ENCODE results near the gene CNTNAP2.

Gene CNTNAP2

DNA sequence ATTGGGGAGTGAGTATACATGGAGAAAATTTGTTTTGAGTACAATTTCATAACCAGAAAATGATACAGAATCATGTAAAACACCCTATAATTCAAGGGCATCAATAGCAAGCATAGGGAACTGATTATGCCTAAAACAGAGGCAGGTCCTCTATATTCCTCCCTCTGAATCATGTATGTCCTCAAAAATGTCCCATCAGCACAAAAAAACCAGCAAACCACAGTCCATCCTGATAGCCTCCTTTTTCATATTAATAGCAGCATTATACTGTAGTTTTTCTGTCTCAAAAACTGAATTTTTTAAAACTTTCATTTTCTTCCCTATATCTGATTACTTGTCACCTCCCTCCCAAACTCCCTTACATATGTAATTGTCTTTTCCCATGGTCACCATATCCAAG, 1057.3 kb downstream of the CNTNAP2 start:
- H3K4me1 Mint-ChIP-seq (ENCODE audit: low read depth), result no peaks in the 10 kb centered on the region
- H3K4me3 Mint-ChIP-seq, result no peak overlapping the region
- no peak overlapping the region for H3K27ac Mint-ChIP-seq
- no peaks in the 10 kb centered on the region for H3K36me3 Mint-ChIP-seq
- no peaks in the 10 kb centered on the region for H3K9me3 Mint-ChIP-seq (ENCODE audit: low read depth)
- H3K27me3 Mint-ChIP-seq, result no peaks in the 10 kb centered on the region

- Mint-ChIP-seq H3K9me3 (ENCODE audit: low read depth) (peaks cover 14% of the 10 kb centered on the region), H3K36me3 (no peaks in the 10 kb centered on the region), H3K27me3 (no peaks in the 10 kb centered on the region), H3K27ac (no peak overlapping the region), H3K4me3 (no peak overlapping the region), H3K4me1 (ENCODE audit: low read depth) (no peaks in the 10 kb centered on the region)
Measured at GRCh38 chr7:147182874-147183273, 1066.3 kb downstream of the CNTNAP2 start.

DNA sequence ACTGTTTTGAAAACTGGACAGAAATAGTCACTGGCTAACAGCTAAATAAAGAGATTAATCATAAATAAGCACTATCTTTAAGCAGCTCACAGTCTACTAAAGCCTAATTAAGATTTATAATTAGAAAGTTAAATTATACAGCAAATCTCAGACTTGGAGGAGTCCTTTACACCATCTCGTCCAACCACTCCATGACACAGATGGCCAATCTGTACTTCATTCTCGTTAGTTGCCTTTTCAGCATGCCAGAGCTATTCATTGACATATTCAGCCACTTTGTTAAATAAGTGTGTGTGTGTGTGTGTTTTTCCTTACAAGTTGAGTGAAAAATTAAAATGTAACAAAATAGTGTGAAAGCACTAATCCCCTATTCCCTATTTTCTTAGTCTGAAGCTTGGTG, 1066.7 kb downstream of the CNTNAP2 start:
- Mint-ChIP-seq H3K27ac (no peak overlapping the region), H3K27me3 (no peaks in the 10 kb centered on the region), H3K9me3 (ENCODE audit: low read depth) (peaks cover 14% of the 10 kb centered on the region), H3K36me3 (no peaks in the 10 kb centered on the region), H3K4me3 (no peak overlapping the region), H3K4me1 (ENCODE audit: low read depth) (no peaks in the 10 kb centered on the region)

GRCh38 chr7:147188467-147188866, 1071.9 kb downstream of the CNTNAP2 start:
- Mint-ChIP-seq H3K27me3 (no peaks in the 10 kb centered on the region), H3K27ac (no peak overlapping the region), H3K4me1 (ENCODE audit: low read depth) (no peaks in the 10 kb centered on the region), H3K36me3 (no peaks in the 10 kb centered on the region), H3K4me3 (no peak overlapping the region), H3K9me3 (ENCODE audit: low read depth) (peaks cover 14% of the 10 kb centered on the region)

GRCh38 chr7:147193476-147193875, 1076.9 kb downstream of the CNTNAP2 start:
- Mint-ChIP-seq H3K27ac (no peak overlapping the region), H3K9me3 (ENCODE audit: low read depth) (peaks cover 7% of the 10 kb centered on the region), H3K36me3 (no peaks in the 10 kb centered on the region), H3K27me3 (no peaks in the 10 kb centered on the region), H3K4me1 (ENCODE audit: low read depth) (no peaks in the 10 kb centered on the region), H3K4me3 (no peak overlapping the region)

- H3K27ac Mint-ChIP-seq, result no peak overlapping the region
- peaks cover 14% of the 10 kb centered on the region for H3K9me3 Mint-ChIP-seq (ENCODE audit: low read depth)
- H3K4me3 Mint-ChIP-seq, result no peak overlapping the region
- no peaks in the 10 kb centered on the region for H3K27me3 Mint-ChIP-seq
- H3K4me1 Mint-ChIP-seq (ENCODE audit: low read depth), result no peaks in the 10 kb centered on the region
- H3K36me3 Mint-ChIP-seq, result no peaks in the 10 kb centered on the region
Measured at GRCh38 chr7:147196481-147196880, 1079.9 kb downstream of the CNTNAP2 start.

GRCh38 chr7:147197006-147197405, 1080.4 kb downstream of the CNTNAP2 start:
- H3K4me1 Mint-ChIP-seq (ENCODE audit: low read depth), result no peaks in the 10 kb centered on the region
- H3K36me3 Mint-ChIP-seq, result no peaks in the 10 kb centered on the region
- no peak overlapping the region for H3K4me3 Mint-ChIP-seq
- peaks cover 14% of the 10 kb centered on the region for H3K9me3 Mint-ChIP-seq (ENCODE audit: low read depth)
- H3K27ac Mint-ChIP-seq, result no peak overlapping the region
- no peaks in the 10 kb centered on the region for H3K27me3 Mint-ChIP-seq

GRCh38 chr7:147199868-147200267, 1083.3 kb downstream of the CNTNAP2 start:
- H3K27ac Mint-ChIP-seq, result no peak overlapping the region
- H3K27me3 Mint-ChIP-seq, result no peaks in the 10 kb centered on the region
- H3K9me3 Mint-ChIP-seq (ENCODE audit: low read depth), result peaks cover 14% of the 10 kb centered on the region
- H3K4me1 Mint-ChIP-seq (ENCODE audit: low read depth), result no peaks in the 10 kb centered on the region
- H3K4me3 Mint-ChIP-seq, result no peak overlapping the region
- H3K36me3 Mint-ChIP-seq, result no peaks in the 10 kb centered on the region

GRCh38 chr7:147207988-147208387, 1091.4 kb downstream of the CNTNAP2 start:
- Mint-ChIP-seq H3K4me1 (ENCODE audit: low read depth) (no peaks in the 10 kb centered on the region), H3K27me3 (no peaks in the 10 kb centered on the region), H3K27ac (no peak overlapping the region), H3K4me3 (no peak overlapping the region), H3K36me3 (no peaks in the 10 kb centered on the region), H3K9me3 (ENCODE audit: low read depth) (peaks cover 6% of the 10 kb centered on the region)

- peaks cover 15% of the 10 kb centered on the region for H3K9me3 Mint-ChIP-seq (ENCODE audit: low read depth)
- H3K27ac Mint-ChIP-seq, result no peak overlapping the region
- no peaks in the 10 kb centered on the region for H3K36me3 Mint-ChIP-seq
- H3K4me3 Mint-ChIP-seq, result no peak overlapping the region
- H3K27me3 Mint-ChIP-seq, result no peaks in the 10 kb centered on the region
- H3K4me1 Mint-ChIP-seq (ENCODE audit: low read depth), result no peaks in the 10 kb centered on the region
Measured at GRCh38 chr7:147231275-147231674, 1114.7 kb downstream of the CNTNAP2 start.

- no peaks in the 10 kb centered on the region for H3K36me3 Mint-ChIP-seq
- no peaks in the 10 kb centered on the region for H3K27me3 Mint-ChIP-seq
- H3K4me1 Mint-ChIP-seq (ENCODE audit: low read depth), result no peaks in the 10 kb centered on the region
- peaks cover 12% of the 10 kb centered on the region for H3K9me3 Mint-ChIP-seq (ENCODE audit: low read depth)
- no peak overlapping the region for H3K27ac Mint-ChIP-seq
- no peak overlapping the region for H3K4me3 Mint-ChIP-seq
Measured at GRCh38 chr7:147235645-147236382, 1119.2 kb downstream of the CNTNAP2 start.

DNA sequence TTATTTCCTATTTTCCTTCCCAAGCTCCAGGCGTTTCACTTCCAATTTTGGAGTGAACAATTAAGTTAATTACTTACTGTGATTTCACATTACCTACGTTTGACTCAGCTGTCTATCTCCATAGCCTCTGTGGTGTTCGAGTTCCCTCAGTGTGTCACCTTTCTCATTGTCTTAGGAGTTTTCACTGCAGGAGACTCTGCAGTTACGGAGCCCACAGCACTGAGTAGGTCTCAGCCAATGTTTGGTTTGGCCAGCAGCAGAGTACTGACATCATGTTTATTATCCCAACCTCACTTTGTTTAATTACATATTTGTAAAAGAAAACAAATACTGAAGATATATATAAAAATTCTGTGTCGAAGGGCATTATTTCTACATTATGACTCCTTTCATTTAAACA, 1123.9 kb downstream of the CNTNAP2 start:
- no peaks in the 10 kb centered on the region for H3K27me3 Mint-ChIP-seq
- H3K36me3 Mint-ChIP-seq, result no peaks in the 10 kb centered on the region

DNA sequence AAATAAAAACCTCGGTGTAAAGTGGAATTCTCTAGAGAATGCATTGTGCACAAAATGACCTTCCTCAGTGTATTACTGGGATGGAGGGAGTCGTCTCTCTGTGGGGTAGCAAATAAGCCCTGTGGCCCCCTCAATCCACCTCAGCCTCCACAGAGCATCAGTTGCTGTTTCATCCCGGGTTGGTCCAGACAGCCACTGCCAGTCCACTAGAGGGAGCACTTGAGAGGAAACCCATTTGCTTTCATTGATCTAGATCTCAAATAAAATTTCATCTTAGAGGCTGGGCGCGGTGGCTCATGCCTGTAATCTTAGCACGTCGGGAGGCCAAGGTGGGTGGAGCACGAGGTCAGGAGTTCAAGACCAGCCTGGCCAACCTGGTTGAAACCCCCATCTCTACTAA, 1128.7 kb downstream of the CNTNAP2 start:
- Mint-ChIP-seq H3K4me1 (ENCODE audit: low read depth) (no peaks in the 10 kb centered on the region), H3K27me3 (no peaks in the 10 kb centered on the region), H3K4me3 (no peak overlapping the region), H3K9me3 (ENCODE audit: low read depth) (peaks cover 7% of the 10 kb centered on the region), H3K27ac (no peak overlapping the region), H3K36me3 (no peaks in the 10 kb centered on the region)

More for the DNA sequence above, 1123.9 kb downstream of the CNTNAP2 start:
- Mint-ChIP-seq H3K4me1 (ENCODE audit: low read depth) (no peaks in the 10 kb centered on the region), H3K4me3 (no peak overlapping the region), H3K9me3 (ENCODE audit: low read depth) (peaks cover 8% of the 10 kb centered on the region), H3K27ac (no peak overlapping the region)

- H3K27me3 Mint-ChIP-seq, result no peaks in the 10 kb centered on the region
- no peaks in the 10 kb centered on the region for H3K4me1 Mint-ChIP-seq (ENCODE audit: low read depth)
Measured at GRCh38 chr7:147249956-147250355, 1133.4 kb downstream of the CNTNAP2 start.

DNA sequence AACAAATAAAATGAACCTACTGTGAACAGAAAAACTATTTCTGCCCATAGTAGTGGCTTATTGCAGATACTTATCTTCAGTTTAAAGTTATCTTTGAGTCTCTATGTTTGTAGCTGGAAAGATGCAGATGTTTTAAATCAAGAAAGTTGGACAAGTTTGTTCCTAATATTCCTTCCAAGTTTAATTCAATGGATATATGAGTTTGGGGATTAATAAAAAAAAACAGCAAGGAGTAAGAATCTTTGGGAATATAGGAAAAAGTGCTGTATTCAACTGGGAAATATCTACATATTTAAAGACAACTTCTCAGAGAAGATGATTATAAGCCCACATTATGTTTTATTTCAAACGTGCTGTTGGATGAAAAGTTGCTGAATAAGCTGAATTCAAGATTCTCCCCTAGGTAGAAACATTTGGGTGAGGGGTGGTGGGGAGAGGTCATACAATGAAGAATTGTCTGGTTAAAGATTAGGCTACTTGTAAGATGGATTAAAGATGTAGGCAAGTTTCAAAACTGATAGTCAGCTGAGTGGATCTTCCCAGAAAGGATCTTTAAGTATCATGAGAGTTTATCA, 1135.2 kb downstream of the CNTNAP2 start:
- Mint-ChIP-seq H3K4me1 (ENCODE audit: low read depth) (no peaks in the 10 kb centered on the region), H3K9me3 (ENCODE audit: low read depth) (peaks cover 11% of the 10 kb centered on the region), H3K36me3 (no peaks in the 10 kb centered on the region), H3K27me3 (no peaks in the 10 kb centered on the region), H3K27ac (no peak overlapping the region), H3K4me3 (no peak overlapping the region)

More at GRCh38 chr7:147249956-147250355, 1133.4 kb downstream of the CNTNAP2 start:
- H3K27ac Mint-ChIP-seq, result no peak overlapping the region
- H3K9me3 Mint-ChIP-seq (ENCODE audit: low read depth), result peaks cover 7% of the 10 kb centered on the region
- no peaks in the 10 kb centered on the region for H3K36me3 Mint-ChIP-seq
- no peak overlapping the region for H3K4me3 Mint-ChIP-seq

DNA sequence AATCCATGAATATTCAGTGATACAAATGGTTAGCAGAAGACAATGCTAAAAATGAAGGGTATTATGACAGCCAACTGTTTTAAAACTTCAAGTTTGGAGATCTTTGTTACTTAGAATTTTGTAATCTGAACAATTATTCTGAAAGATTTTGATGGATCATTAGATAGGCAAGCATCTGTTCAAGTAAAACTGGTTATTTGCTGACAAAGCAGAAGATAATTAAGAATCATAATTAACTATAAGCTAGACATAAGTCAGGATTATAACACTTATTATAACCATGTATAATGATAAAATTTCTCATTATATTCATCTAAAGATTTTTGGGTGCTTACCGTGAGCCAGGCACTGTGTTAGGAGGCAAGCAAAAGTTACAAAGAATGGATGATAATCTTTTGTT, 1145.1 kb downstream of the CNTNAP2 start:
- H3K4me3 Mint-ChIP-seq, result no peak overlapping the region
- H3K27ac Mint-ChIP-seq, result no peak overlapping the region
- no peaks in the 10 kb centered on the region for H3K27me3 Mint-ChIP-seq
- H3K4me1 Mint-ChIP-seq (ENCODE audit: low read depth), result no peaks in the 10 kb centered on the region
- no peaks in the 10 kb centered on the region for H3K36me3 Mint-ChIP-seq
- peaks cover 6% of the 10 kb centered on the region for H3K9me3 Mint-ChIP-seq (ENCODE audit: low read depth)

All from activated naive CD8-positive, alpha-beta T cell (primary cell).